Measurements from ENCODE around the gene PFN3. TPM values are rescaled to one million over a fixed set of nuclear protein-coding genes. Genes with fewer than 3 reads are reported as not detected.

The PFN3 gene
- total and polyA plus RNA-seq, 2 of the 4 experiments (the other 2 are of a cell fraction), result not detected

- TF ChIP-seq RAD21 (IDR thresholded peaks at IDR 0.05; ENCODE audit: low read length), result no peak
Measured at GRCh38 chr5:177372034-177372896, 28.2 kb downstream of the PFN3 start (continued).

GRCh38 chr5:177371120-177372033 is 29.1 kb downstream of the PFN3 start:
- Histone ChIP-seq H3K27me3 (ENCODE audit: control insufficient read depth, insufficient read depth, low read length) (peaks cover 6% of the 10 kb centered on the region; the same call in 1 of the 2 replicates), H3K36me3 (ENCODE audit: control insufficient read depth, insufficient read depth, low read length) (no peaks in the 10 kb centered on the region), H4K8ac (ENCODE audit: low read depth in 2 of 2, low read length in 2 of 2) (peak overlapping the region in 1 of 2 experiments; percentile 56; a peak in 1 of 4 replicates), H3K4me3 (ENCODE audit: insufficient read depth, low read depth, low read length) (peak overlapping the region; percentile 40; the same call in 1 of the 2 replicates), H3K14ac (replicated peaks; ENCODE audit: low read depth, low read length) (no peak overlapping the region; the same call in 1 of the 2 replicates), H3K56ac (ENCODE audit: extremely low read depth, insufficient read depth, low read length) (no peak overlapping the region), H3K4ac (ENCODE audit: low read depth, low read length) (peak overlapping the region; percentile 22; the same call in 1 of the 2 replicates), H3K27ac (ENCODE audit: insufficient read depth, low read length) (no peak overlapping the region), H3K9me1 (ENCODE audit: insufficient read depth, low read length) (no peaks in the 10 kb centered on the region), H2AK9ac (replicated peaks; ENCODE audit: low read depth, low read length, poor library complexity) (peak overlapping the region; percentile 48), H2AK5ac (ENCODE audit: low read depth, low read length) (no peak overlapping the region), H3K23ac (ENCODE audit: low read depth, low read length) (no peak overlapping the region), H2BK15ac (ENCODE audit: low read depth, low read length) (no peak overlapping the region), H2BK120ac (ENCODE audit: low read depth, low read length) (no peak overlapping the region), H4K91ac (ENCODE audit: insufficient read depth, low read depth, low read length) (no peak overlapping the region), H4K20me1 (ENCODE audit: insufficient read depth, low read length) (no peaks in the 10 kb centered on the region; the same call in none of the 2 replicates), H2AFZ (replicated peaks; ENCODE audit: low read length, poor library complexity) (peak overlapping the region; percentile 82), H3K9me3 (ENCODE audit: control insufficient read depth, insufficient read depth, low read length) (no peaks in the 10 kb centered on the region), H2BK20ac (ENCODE audit: low read depth, low read length) (no peak overlapping the region), H2BK5ac (ENCODE audit: low read depth, low read length, poor library complexity, severe bottlenecking) (no peak overlapping the region), H3K79me1 (ENCODE audit: low read depth in 1 of 2, low read length in 2 of 2) (no peaks in the 10 kb centered on the region), H3K9ac (ENCODE audit: low read depth, low read length) (peak overlapping the region; percentile 59; the same call in 1 of the 2 replicates), H3K4me2 (ENCODE audit: low read depth, low read length) (peak overlapping the region; percentile 67), H3K4me1 (ENCODE audit: control insufficient read depth, insufficient read depth, low read length) (peaks cover 7% of the 10 kb centered on the region; the same call in 1 of the 2 replicates), H4K5ac (ENCODE audit: low read depth, low read length) (no peak overlapping the region; the same call in 1 of the 2 replicates), H3K18ac (ENCODE audit: low read depth, low read length) (no peak overlapping the region)
- DNase-seq (no peak), ATAC-seq (ENCODE audit: low read depth) (no peak)
- BruUV-seq (replicated peaks), result no TSS peak
- in situ Hi-C loops (cut with MboI; ENCODE audit: low sequenced_read_pairs) (no loop called here), intact Hi-C loops (cut with micrococcal nuclease) (no loop called here), dilution Hi-C loops (cut with HindIII; ENCODE audit: low sequenced_read_pairs, unreplicated experiment) (no loop called here)
- CTCF ChIA-PET, result interaction anchor here (1.0 to 1.5 kb wide), 2 partner anchors 18 to 22 kb away, joined by 4 to 8 read pairs; no protein-coding TSS in a partner anchor
- POLR2A ChIA-PET (ENCODE audit: unreplicated experiment), result interaction anchor here (0.6 kb wide), 1 partner anchor 21 kb away, joined by 4 read pairs; no protein-coding TSS in a partner anchor
- 75% methylated on average over 7 of the region's 26 CpGs; no CpG with 5 or more reads in 1 of the 2 experiments for WGBS, 2 experiments (ENCODE audit: extremely low coverage in 2 of 2, insufficient read length in 1 of 2)
- no peak for TF ChIP-seq CEBPB (IDR thresholded peaks at IDR 0.05; ENCODE audit: low read depth, low read length)
- no peak for TF ChIP-seq CHD1 (IDR thresholded peaks at IDR 0.05; ENCODE audit: low read depth, low read length)
- no peak for TF ChIP-seq FOS (IDR thresholded peaks at IDR 0.05; ENCODE audit: low read depth, low read length)
- TF ChIP-seq USF2 (IDR thresholded peaks at IDR 0.05; ENCODE audit: low read depth, low read length), result no peak
- no peak for TF ChIP-seq RFX5 (IDR thresholded peaks at IDR 0.05; ENCODE audit: low read depth, low read length)
- TF ChIP-seq MXI1 (IDR thresholded peaks at IDR 0.05; ENCODE audit: borderline replicate concordance, low read depth, low read length), result no peak
- TF ChIP-seq RCOR1 (IDR thresholded peaks at IDR 0.05; ENCODE audit: insufficient replicate concordance, low read length), result no peak
- no peak for TF ChIP-seq ELK1 (IDR thresholded peaks at IDR 0.05; ENCODE audit: borderline replicate concordance, low read depth, low read length)
- no peak for TF ChIP-seq POLR2A (IDR thresholded peaks at IDR 0.05; ENCODE audit: low read depth, low read length)

Measured in IMR-90 (cell line).